ENCODE measurements around the gene CAMK1D.
"Not testable (repeated sequence)": the region's sequence is repeated elsewhere in the genome, so short reads cannot be mapped to it uniquely, and the experiment has no call there.

CAMK1D gene

GRCh38 chr10:12730809-12731519, 381.6 kb downstream of the CAMK1D start:
- DNase-seq: no peak

GRCh38 chr10:12733271-12733670, 383.9 kb downstream of the CAMK1D start:
- DNase-seq: no peak

DNA sequence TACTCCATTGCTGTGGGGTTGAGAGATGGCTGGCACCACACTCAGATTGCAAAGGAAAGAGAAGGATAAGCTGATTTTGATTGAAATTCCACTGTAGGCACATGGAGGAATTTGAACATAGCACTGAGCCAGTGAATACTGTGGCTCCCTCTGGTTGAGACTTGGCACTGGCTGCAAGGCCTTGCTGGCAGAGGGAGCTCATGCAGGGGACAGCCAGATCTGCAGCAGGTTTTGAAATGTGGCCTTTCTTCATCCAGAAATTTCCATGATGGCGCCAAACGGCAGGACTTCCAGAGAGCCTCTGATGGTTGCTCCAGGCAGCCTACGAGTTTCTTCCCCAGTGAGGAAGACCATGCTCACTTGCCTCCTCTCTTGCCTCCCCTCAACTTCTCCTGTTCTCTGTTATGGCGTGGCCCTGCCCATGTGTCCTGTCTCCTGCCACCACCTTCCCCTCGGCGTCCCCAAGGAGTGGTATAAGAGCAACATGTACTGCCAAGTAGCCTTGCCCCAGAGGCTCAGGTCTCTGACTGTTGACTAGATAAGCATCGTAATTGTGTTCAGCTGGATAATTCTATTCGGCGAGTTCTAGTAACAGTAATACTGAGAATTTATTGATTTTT, 386.6 kb downstream of the CAMK1D start:
- no peak for DNase-seq

- DNase-seq: no peak
Measured at GRCh38 chr10:12740813-12741212, 391.5 kb downstream of the CAMK1D start.

DNA sequence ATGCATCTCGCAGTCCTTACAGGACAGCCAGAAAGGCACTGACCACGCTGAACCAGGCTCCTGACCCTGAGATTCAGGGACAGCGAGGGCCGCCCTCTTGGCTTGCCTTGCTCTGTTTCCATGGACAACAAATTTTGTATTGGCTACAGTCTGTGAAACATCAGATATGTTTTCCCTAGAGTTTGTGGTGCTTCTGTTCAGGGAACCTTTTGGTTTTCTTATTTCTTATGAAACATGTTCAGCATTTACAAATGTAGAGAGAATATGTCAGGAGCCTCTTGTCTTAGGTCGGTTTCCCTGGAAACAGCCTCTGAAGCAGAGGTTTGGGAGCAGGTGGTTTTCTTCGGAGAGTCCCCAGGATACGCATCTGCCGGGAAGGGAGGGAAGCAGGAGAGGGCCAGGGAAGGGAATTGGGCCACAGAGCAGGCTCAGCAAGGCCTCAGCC, 392.0 kb downstream of the CAMK1D start:
- DNase-seq: no peak

DNA sequence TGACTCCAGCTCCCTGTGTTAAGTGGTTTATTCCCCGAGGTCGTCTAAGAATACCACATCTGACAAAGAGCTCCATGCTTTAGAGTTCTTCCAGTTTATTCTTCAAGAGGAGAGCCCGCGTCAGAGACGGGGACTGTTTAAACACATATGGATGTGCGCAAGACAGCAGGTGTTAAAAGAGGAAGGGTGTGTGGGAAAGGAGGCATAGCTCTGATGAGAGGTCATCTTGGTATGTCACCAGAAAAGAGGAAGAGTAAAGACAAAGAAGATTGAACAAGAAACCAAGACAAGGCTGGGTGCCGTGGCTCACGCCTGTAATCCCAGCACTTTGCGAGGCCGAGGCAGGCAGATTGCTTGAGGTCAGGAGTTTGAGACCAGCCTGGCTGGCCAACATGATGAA, 393.4 kb downstream of the CAMK1D start:
- DNase-seq: no peak

DNA sequence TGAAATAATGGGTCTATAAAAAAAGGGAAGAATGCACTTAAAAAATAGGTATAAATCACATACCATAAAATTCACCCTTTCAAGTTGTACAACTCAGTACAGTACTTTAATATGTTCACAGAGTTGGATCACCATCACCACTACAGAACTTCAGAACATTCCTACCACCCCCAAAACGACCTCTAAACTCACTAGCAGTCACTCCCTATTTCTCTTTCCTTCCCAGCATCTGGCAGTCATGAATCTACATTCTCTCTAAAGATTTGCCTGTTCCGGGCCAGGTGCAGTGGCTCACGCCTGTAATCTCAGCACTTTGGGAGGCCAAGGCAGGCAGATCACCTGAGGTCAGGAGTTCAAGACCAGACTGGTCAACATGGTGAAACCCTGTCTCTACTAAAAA, 394.1 kb downstream of the CAMK1D start:
- DNase-seq: not testable (repeated sequence)

DNA sequence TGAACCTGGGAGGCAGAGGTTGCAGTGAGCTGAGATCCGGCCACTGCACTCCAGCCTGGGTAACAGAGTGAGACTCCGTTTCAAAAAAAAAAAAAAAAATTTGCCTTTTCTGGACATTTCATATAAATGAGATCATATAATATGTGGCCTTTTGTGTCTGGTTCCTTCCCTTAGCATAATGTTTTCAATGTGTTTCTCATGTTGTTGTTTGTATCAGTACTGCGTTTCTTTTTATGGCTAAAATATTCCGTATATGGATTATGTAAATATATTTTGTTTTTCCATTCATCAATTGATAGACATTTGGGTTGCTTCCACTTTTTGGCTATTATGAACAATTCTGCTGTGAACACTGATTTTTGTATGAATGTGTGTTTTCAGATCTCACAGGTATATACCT, 394.6 kb downstream of the CAMK1D start:
- DNase-seq: no peak

DNA sequence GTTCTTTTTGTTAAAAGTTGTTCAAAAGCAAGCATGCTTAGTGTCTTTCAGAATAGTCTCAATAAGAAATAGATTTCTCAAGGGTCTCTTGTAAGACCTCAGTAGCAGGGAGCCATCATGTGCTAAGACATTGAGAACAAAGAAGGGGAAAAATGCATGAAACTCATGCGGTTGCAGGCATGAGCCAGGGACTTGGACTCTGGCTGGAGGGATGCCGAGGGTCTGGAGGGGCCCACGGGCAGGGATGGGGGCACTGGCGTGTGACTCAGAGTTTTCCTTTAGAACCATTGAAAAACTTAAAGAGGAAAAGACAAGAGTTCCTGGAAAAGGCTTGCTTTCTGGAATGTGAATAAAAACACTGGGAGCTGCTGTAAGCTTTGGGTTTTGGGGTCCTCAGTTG, 398.8 kb downstream of the CAMK1D start:
- no peak for DNase-seq

DNA sequence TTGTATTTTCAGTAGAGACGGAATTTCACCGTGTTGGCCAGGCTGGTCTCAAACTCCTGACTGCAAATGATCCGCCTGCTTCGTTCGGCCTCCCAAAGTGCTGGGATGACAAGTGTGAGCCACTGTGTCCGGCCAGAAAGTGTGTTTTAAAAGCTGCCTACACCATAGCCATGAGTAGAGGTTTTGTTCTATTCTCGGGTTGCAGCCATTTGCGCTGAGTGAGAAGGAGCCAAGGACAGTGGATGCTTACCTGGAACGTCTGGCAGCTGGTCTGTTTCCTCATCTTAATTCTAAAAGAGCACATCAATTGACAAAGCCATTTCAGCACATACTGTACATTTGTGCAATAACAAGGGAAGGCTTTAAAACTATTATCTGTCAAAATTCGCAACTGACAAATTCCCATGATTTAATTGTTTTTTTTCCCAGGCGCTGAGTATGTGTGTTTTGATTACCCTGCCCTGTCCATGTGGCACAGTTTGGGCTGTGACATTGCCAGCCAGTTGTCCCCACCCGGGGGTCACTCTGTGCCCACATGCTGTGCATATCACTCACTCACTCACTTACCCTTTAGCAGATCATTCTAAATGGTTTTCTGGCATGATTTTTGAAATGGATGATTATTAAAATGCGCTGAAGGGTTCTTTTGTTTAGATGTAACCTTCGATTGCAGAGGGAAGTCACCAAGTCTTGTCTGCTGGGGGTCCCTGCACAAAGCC, 400.6 kb downstream of the CAMK1D start:
- DNase-seq: no peak

DNA sequence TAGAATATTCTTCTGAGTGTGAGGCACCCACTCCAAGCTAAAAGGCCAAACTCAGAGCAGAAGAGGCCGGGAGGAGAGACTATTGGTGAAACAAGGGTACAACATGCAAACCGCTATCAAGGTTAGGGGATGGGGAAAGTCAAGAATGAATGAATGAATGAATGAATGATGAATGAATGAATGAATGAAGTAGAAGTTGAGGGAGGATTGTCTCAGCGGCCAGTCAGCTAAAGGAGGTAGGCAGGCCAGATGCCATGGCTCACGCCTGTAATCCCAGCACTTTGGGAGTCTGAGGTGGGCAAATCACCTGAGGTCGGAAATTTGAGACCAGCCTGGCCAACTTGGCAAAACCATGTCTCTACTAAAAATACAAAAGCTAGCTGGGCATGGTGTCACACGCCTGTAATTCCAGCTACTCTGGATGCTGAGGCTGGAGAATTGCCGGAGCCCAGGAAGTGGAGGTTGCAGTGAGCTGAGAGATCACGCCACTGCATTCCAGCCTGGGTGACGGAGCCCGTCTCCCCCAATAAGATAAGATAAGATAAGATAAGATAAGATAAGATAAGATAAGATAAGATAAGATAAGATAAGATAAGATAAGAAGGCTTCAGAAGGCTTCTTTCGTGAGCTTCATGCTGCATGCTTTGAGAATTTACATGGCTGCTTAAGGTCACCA, 401.3 kb downstream of the CAMK1D start:
- DNase-seq: no peak

GRCh38 chr10:12755075-12755474, 405.7 kb downstream of the CAMK1D start:
- DNase-seq: no peak

DNA sequence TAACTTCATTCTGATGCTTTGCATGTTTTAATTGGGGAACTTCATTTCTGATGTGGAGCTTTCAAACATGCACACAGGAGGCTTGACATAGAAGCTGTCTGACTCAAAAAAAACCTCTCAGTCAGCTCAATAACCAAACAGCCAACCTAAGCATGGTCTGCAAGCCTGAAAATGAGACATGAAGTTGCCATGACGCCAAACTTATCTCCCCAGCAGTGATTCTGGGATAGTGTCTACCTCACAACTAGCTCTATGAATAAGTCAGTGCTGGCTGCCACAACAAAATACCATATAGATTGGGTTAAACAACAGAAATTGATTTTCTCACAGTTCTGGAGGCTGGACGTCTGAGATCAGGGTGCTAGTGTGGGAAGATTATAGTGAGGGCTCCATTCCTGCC, 408.0 kb downstream of the CAMK1D start:
- no peak for DNase-seq

DNA sequence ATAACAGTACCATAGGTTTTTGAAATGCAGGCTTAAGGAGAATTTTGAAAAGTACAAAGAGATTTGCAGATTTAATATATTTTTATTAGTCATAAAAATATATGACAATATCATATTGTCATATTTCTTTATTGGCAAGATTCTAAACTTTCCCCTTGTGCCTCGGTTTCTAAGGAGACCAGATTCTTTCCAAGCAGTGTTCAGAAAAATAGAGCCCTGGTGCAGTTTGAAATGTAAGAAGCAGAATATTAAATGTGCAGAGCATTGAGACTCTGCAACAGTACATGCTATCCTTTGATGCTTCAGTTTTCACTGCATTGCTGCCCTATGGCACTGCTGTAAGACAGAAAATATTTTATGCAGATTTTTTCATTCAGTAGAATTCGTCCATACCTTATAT, 408.9 kb downstream of the CAMK1D start:
- DNase-seq: no peak

GRCh38 chr10:12766223-12766622, 416.9 kb downstream of the CAMK1D start:
- no peak for DNase-seq

GRCh38 chr10:12768156-12769100, 419.1 kb downstream of the CAMK1D start:
- no peak for DNase-seq

DNA sequence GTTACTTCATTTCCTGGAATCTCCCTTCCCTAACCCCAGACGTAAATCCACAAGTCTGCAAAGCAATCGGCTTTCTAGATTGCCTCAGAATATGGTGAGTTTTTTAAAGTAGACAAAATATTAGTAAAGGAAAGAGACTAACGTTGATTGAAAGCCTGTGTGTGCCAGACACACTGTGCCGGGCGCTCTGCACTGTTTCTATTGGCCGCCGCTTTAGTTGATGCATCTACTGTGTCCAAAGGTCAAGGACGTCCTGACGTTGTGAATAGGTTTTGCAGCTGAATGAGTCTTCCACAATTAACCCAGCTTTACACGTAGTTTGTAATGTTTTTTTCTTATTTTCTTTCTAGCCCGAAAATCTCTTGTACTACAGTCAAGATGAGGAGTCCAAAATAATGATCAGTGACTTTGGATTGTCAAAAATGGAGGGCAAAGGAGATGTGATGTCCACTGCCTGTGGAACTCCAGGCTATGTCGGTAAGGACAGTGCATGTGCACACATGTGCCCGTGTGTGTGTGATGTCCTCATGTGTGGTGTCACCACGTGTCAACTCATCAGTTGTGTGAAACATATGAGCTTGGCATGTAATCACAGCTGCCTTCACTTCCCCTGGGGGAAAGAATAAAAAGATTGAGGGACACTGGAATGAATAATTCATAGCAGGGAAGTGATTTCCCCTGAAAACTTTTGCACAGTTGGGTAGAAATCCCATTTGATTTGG, 420.1 kb downstream of the CAMK1D start:
- DNase-seq: no peak

DNA sequence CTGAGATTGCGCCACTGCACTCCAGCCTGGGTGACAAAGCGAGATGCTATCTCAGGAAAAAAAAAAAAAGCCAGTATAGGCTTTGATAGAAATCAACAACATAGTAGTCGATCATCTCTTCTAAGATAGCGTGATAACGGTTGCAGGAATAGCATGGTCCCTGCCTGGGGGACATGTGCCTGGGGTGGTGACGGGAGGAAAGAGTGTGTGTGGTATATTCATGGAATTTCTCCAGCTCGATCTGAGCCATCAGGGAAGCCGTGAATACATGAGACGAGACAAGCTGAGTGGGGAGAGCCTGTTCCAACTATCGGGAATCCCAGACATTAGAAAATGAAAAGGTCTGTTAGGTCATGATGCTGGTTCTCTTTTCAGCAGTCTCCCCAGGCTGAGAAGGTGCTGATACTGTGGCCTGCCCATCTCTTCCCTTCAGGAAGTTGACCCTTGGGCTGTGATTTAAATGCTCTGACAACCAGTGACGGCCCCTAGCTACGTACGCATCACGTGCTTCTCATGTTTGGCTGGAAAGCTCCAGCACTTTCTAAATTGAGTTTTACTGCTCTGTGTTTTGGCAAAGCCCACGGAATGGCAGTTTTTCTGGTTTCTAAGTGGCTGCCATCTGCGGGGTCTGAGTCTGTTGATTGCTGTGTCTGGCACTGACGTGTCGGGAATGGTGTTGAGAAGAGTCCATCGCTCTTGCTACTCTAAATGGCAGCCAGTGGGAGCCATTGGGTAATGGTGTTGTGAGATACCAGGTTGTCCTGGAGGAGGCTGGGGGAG, 422.8 kb downstream of the CAMK1D start:
- no peak for DNase-seq

DNA sequence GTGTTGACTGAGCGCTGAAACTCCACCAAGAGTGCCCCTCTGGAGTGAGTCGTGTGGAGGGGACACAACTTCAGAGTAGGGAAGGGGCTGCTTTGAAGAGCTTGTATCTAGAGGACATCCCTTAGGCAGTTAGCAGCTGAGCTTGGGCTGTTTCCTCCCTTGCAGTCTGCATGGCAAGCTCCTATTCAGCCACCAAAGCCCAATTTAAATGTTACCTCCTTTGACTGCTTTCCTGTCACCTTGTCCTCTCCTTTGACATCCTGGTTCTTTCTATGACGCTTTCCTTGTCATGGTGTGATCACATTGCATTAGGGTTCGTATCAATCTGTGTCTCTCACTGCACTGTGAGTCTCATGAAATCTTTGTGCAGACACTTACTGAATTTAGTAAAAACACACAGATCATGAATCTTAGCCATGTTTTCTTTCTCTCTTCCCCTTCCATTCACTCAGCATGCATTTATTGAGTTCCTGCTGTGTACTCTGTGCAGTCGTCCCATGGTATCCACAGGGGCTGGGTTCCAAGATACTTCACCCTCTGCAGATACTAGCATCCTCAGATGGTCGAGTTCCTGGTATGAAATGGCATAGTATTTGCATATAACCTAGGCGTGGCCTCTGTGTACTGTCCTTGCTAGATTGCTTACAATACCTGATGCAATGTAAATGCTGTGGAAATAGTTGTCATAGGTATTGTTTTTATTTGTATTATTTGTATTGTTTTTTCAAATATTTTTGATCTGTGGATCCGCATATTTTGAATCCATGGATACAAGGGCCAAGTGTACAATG, 423.6 kb downstream of the CAMK1D start:
- DNase-seq: no peak

Measured in activated CD4-positive, alpha-beta T cell treated with anti-CD3 and anti-CD28 coated beads, Interleukin-2, amount 50 U/mL, for 48 hours (primary cell).